Glutamatergic neuron (in vitro differentiated cells): ENCODE measurements around the gene GALNT9. TPM values are rescaled to one million over a fixed set of nuclear protein-coding genes. Genes with fewer than 3 reads are reported as not detected.
A peak's percentile ranks its signal among the peaks of the same experiment; 100 is the strongest.
"Not testable (repeated sequence)": the region's sequence is repeated elsewhere in the genome, so short reads cannot be mapped to it uniquely, and the experiment has no call there.

Experiments used
- DNase-seq: peaks from one replicate; pipeline ENCODE4 v3.0.0; 2022
- H3K27ac Mint-ChIP-seq: one replicate; pipeline ENCODE4 v1.8.0; 2020; ENCODE audit warnings: mild to moderate bottlenecking, mixed read lengths, inconsistent platforms; ENCODE audit not compliant: unreplicated experiment
- H3K27me3 Mint-ChIP-seq: one replicate; pipeline ENCODE4 v1.8.0; 2020; ENCODE audit warnings: mild to moderate bottlenecking, moderate library complexity, mixed read lengths, inconsistent platforms; ENCODE audit not compliant: unreplicated experiment
- H3K36me3 Mint-ChIP-seq: one replicate; pipeline ENCODE4 v1.8.0; 2020; ENCODE audit warnings: mild to moderate bottlenecking, mixed read lengths, inconsistent platforms; ENCODE audit not compliant: unreplicated experiment
- H3K4me1 Mint-ChIP-seq: one replicate; pipeline ENCODE4 v1.8.0; 2020; ENCODE audit warnings: mild to moderate bottlenecking, low read depth, mixed read lengths, inconsistent platforms; ENCODE audit not compliant: unreplicated experiment
- H3K4me3 Mint-ChIP-seq: one replicate; pipeline ENCODE4 v1.8.0; 2020; ENCODE audit warnings: mild to moderate bottlenecking, mixed read lengths, inconsistent platforms; ENCODE audit not compliant: unreplicated experiment
- H3K9me3 Mint-ChIP-seq: one replicate; pipeline ENCODE4 v1.8.0; 2020; ENCODE audit warnings: mild to moderate bottlenecking, moderate library complexity, mixed read lengths, inconsistent platforms; ENCODE audit not compliant: unreplicated experiment
- CTCF ChIP-seq: fragments of 200-600 bp; sonication (generic); IDR thresholded peaks from one replicate; pipeline ENCODE4 v1.5.0; 2021; ENCODE audit not compliant: partially characterized antibody, unreplicated experiment
- total RNA-seq: library from RNA; stranded (reverse); fragmentation: NEBNext Ultra II Directional; extraction: Animal tissue kit (Norgen Biotek cat#: 25700); gene quantifications from one replicate; pipeline ENCODE4 v1.2.1, GENCODE V29; 2021; ENCODE audit not compliant: unreplicated experiment

GALNT9 gene
- total RNA-seq, 1 donor from 2014 or later: 13.7 TPM

- Mint-ChIP-seq H3K4me1 (peaks cover 4% of the 10 kb centered on the region), H3K36me3 (peaks cover 3% of the 10 kb centered on the region), H3K27me3 (peaks cover 11% of the 10 kb centered on the region), H3K9me3 (peaks cover 6% of the 10 kb centered on the region), H3K4me3 (no peak overlapping the region), H3K27ac (peak overlapping the region; percentile 48)
- DNase-seq: peak; percentile 3
- no peak for TF ChIP-seq CTCF
Observed at GRCh38 chr12:132359551-132359950, 30.2 kb upstream of the GALNT9 start.

GRCh38 chr12:132358241-132359225, 29.1 kb upstream of the GALNT9 start:
- DNase-seq: peak; percentile 13
- not testable (repeated sequence) for H3K27ac Mint-ChIP-seq, H3K9me3 Mint-ChIP-seq, H3K36me3 Mint-ChIP-seq, H3K4me3 Mint-ChIP-seq, H3K4me1 Mint-ChIP-seq
- H3K27me3 Mint-ChIP-seq: peaks cover 10% of the 10 kb centered on the region

GRCh38 chr12:132357623-132358186, 28.3 kb upstream of the GALNT9 start:
- peaks cover 4% of the 10 kb centered on the region for H3K4me1 Mint-ChIP-seq
- H3K36me3 Mint-ChIP-seq: peaks cover 3% of the 10 kb centered on the region
- no peak overlapping the region for H3K27ac Mint-ChIP-seq

GRCh38 chr12:132356691-132357622, 27.6 kb upstream of the GALNT9 start:
- DNase-seq: peak; percentile 52
- Mint-ChIP-seq H3K36me3 (peaks cover 3% of the 10 kb centered on the region), H3K9me3 (peaks cover 5% of the 10 kb centered on the region), H3K27ac (peak overlapping the region; percentile 68), H3K4me3 (peak overlapping the region; percentile 30), H3K27me3 (peaks cover 6% of the 10 kb centered on the region), H3K4me1 (peaks cover 4% of the 10 kb centered on the region)
- TF ChIP-seq CTCF: no peak

More at GRCh38 chr12:132357623-132358186, 28.3 kb upstream of the GALNT9 start:
- peak; percentile 29 for DNase-seq
- TF ChIP-seq CTCF: no peak
- H3K27me3 Mint-ChIP-seq: peaks cover 6% of the 10 kb centered on the region
- H3K4me3 Mint-ChIP-seq: no peak overlapping the region
- H3K9me3 Mint-ChIP-seq: peaks cover 6% of the 10 kb centered on the region
